GM18498 (cell line): ENCODE data around the gene TMEM270.
"Not testable (repeated sequence)": the region's sequence is repeated elsewhere in the genome, so short reads cannot be mapped to it uniquely, and the experiment has no call there.

Experiments used
- ATAC-seq: cut with Tn5 transposase; IDR thresholded peaks from one replicate; pipeline ENCODE4 v1.9.1; 2021; ENCODE audit warnings: mild to moderate bottlenecking, moderate library complexity; ENCODE audit not compliant: unreplicated experiment

TMEM270 gene

GRCh38 chr7:73860859-73861258, at the start of gene TMEM270:
TSS of gene TMEM270 (plus strand) at chr7:73861159. CDS start at chr7:73861195, 36 bp downstream.
- ATAC-seq: no peak

GRCh38 chr7:73811760-73812168, 49.2 kb upstream of the TMEM270 start:
- no peak for ATAC-seq

- no peak for ATAC-seq
Observed at GRCh38 chr7:73812996-73813395, 48.0 kb upstream of the TMEM270 start.

- no peak for ATAC-seq
Observed at GRCh38 chr7:73815436-73815835, 45.5 kb upstream of the TMEM270 start.

- ATAC-seq: no peak
Observed at GRCh38 chr7:73817121-73817520, 43.8 kb upstream of the TMEM270 start.

GRCh38 chr7:73820013-73820412, 40.9 kb upstream of the TMEM270 start:
- ATAC-seq: no peak

GRCh38 chr7:73821597-73822285, 39.2 kb upstream of the TMEM270 start:
- ATAC-seq: not testable (repeated sequence)

GRCh38 chr7:73822319-73823173, 38.4 kb upstream of the TMEM270 start:
- ATAC-seq: no peak

GRCh38 chr7:73823257-73823656, 37.7 kb upstream of the TMEM270 start:
- ATAC-seq: no peak

- ATAC-seq: no peak
Observed at GRCh38 chr7:73823873-73824592, 36.9 kb upstream of the TMEM270 start.

GRCh38 chr7:73824986-73825385, 36.0 kb upstream of the TMEM270 start:
- ATAC-seq: no peak

- no peak for ATAC-seq
Observed at GRCh38 chr7:73827567-73828106, 33.3 kb upstream of the TMEM270 start.

GRCh38 chr7:73828107-73828803, 32.7 kb upstream of the TMEM270 start:
- no peak for ATAC-seq

GRCh38 chr7:73828972-73829371, 32.0 kb upstream of the TMEM270 start:
- no peak for ATAC-seq

GRCh38 chr7:73829505-73829904, 31.5 kb upstream of the TMEM270 start:
- no peak for ATAC-seq

- ATAC-seq: no peak
Observed at GRCh38 chr7:73829921-73830680, 30.9 kb upstream of the TMEM270 start.

- ATAC-seq: no peak
Observed at GRCh38 chr7:73830681-73831583, 30.0 kb upstream of the TMEM270 start, which contains the start of gene CLDN4. TSS of gene CLDN4 (plus strand) at chr7:73830996. CDS start at chr7:73831202, 206 bp downstream.

- ATAC-seq: no peak
Observed at GRCh38 chr7:73831584-73831833, 29.4 kb upstream of the TMEM270 start.
